Brain microvascular endothelial cell (primary cell): ENCODE results near the gene TRMT44.

Experiments
- DNase-seq: peaks from one replicate; pipeline ENCODE4 v3.0.0-alpha.2; 2020
- H3K27ac ChIP-seq: fragments of 250-450 bp; sonication (Bioruptor Pico); 2 replicates; pipeline ENCODE4 v1.5.1; 2020; ENCODE audit warnings: mild to moderate bottlenecking, moderate library complexity
- H3K27me3 ChIP-seq: fragments of 250-450 bp; sonication (Bioruptor Pico); replicated peaks from 2 replicates; pipeline ENCODE4 v1.5.1; 2020; ENCODE audit warnings: mild to moderate bottlenecking
- H3K36me3 ChIP-seq: fragments of 250-450 bp; sonication (Bioruptor Pico); replicated peaks from 2 replicates; pipeline ENCODE4 v1.5.1; 2020; ENCODE audit warnings: mild to moderate bottlenecking
- H3K4me3 ChIP-seq: 2 replicates; pipeline ENCODE4 v1.5.1; 2011; ENCODE audit warnings: low read depth, mild to moderate bottlenecking, control low read depth, low read length, moderate library complexity
- in situ Hi-C: cut with HindIII; loops from 2 replicates; pipeline ENCODE4 v1.10.0; 2017; ENCODE audit warnings: low sequenced_read_pairs, low pct_ligation_motif_present
- TF ChIP-seq, protein P1 (sequence below): IDR thresholded peaks from 2 replicates; pipeline ENCODE4 v1.5.1; 2011; ENCODE audit warnings: low read depth, mild to moderate bottlenecking, moderate library complexity, low read length, control low read depth, inconsistent platforms; ENCODE audit errors: missing control alignments

Gene TRMT44

DNA sequence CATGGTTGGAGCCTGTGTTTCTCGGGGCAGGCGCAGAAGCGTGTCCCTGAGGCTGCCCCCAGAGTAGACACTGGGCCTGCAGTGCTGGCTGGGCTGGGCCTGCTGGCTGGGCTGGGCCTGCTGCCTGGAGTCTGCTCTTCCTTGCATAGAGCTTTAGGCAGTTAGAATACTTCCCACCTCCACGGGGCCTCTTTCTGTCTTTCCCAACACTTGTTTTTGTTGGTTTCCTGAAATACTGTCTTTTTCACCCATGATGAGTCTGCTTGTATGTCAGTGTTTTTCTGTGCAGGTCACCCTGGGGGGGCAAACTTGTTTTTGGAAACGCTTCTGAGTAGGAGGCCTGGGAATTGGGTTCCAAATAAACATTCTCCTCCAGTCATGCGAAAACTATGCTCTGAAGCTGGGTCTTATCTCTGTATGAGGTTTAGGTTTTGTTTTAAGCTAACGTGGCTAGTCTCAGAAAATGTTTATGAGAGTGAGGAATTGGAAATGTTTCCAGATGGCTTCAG lies 32.2 kb downstream of the TRMT44 start:
- TF ChIP-seq, protein P1, sequence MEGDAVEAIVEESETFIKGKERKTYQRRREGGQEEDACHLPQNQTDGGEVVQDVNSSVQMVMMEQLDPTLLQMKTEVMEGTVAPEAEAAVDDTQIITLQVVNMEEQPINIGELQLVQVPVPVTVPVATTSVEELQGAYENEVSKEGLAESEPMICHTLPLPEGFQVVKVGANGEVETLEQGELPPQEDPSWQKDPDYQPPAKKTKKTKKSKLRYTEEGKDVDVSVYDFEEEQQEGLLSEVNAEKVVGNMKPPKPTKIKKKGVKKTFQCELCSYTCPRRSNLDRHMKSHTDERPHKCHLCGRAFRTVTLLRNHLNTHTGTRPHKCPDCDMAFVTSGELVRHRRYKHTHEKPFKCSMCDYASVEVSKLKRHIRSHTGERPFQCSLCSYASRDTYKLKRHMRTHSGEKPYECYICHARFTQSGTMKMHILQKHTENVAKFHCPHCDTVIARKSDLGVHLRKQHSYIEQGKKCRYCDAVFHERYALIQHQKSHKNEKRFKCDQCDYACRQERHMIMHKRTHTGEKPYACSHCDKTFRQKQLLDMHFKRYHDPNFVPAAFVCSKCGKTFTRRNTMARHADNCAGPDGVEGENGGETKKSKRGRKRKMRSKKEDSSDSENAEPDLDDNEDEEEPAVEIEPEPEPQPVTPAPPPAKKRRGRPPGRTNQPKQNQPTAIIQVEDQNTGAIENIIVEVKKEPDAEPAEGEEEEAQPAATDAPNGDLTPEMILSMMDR = no peak
- in situ Hi-C loops = no loop called here
- H3K36me3 ChIP-seq = peaks cover 9% of the 10 kb centered on the region

GRCh38 chr4:8473198-8473919 lies 32.8 kb downstream of the TRMT44 start:
- no peak for DNase-seq
- Histone ChIP-seq H3K4me3 (no peak overlapping the region), H3K27me3 (no peaks in the 10 kb centered on the region), H3K36me3 (peaks cover 4% of the 10 kb centered on the region), H3K27ac (peak overlapping the region; percentile 91)
- TF ChIP-seq, protein P1 = peak; percentile 11
- in situ Hi-C loops = no loop called here

More for the DNA sequence above, 32.2 kb downstream of the TRMT44 start:
- peak; percentile 99 for DNase-seq
- Histone ChIP-seq H3K27me3 (no peaks in the 10 kb centered on the region), H3K27ac (peak overlapping the region; percentile 91), H3K4me3 (no peak overlapping the region)

GRCh38 chr4:8473920-8474590 lies 33.5 kb downstream of the TRMT44 start:
- Histone ChIP-seq H3K27ac (no peak overlapping the region), H3K4me3 (no peak overlapping the region), H3K36me3 (peaks cover 2% of the 10 kb centered on the region), H3K27me3 (no peaks in the 10 kb centered on the region)
- DNase-seq = no peak
- TF ChIP-seq, protein P1 = no peak
- in situ Hi-C loops = no loop called here

GRCh38 chr4:8474856-8475255 lies 34.3 kb downstream of the TRMT44 start:
- Histone ChIP-seq H3K27ac (no peak overlapping the region), H3K36me3 (peaks cover 2% of the 10 kb centered on the region), H3K27me3 (no peaks in the 10 kb centered on the region), H3K4me3 (no peak overlapping the region)
- TF ChIP-seq, protein P1 = no peak
- in situ Hi-C loops = no loop called here
- no peak for DNase-seq

- Histone ChIP-seq H3K27me3 (no peaks in the 10 kb centered on the region), H3K27ac (no peak overlapping the region), H3K4me3 (no peak overlapping the region), H3K36me3 (peaks cover 2% of the 10 kb centered on the region)
- TF ChIP-seq, protein P1 = no peak
- no peak for DNase-seq
- in situ Hi-C loops = no loop called here
These were observed 35.4 kb downstream of the TRMT44 start for GRCh38 chr4:8475751-8476575.
